ENCODE measurements around the gene TTC7B.

Gene TTC7B

DNA sequence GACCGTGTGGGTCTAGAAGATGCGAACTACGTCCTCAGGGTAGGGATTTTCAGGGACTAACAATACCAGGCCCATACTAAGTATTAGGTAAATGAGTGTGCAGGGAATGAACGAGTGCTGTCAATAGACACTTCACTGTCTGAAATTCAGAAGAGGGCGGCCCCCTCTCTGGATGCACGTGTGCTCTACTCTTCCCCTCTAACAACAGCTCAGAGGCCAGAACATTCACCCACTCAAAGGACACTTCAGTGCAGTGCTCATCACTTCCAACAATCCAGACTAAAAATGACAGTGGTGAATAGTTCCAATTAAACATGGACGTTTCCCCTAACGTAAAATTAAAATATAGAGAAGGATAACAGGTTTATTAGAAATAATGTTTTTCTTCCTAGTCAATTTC is 219.5 kb downstream of the TTC7B start:
- H3K27me3 ChIP-seq (ENCODE audit: insufficient read depth, low read length) = no peaks in the 10 kb centered on the region
- no peaks in the 10 kb centered on the region for H4K20me1 ChIP-seq (ENCODE audit: insufficient read depth, low read length)
- H2AFZ ChIP-seq (ENCODE audit: low read length) = no peak overlapping the region
- H3K27ac ChIP-seq (ENCODE audit: low read depth, low read length, poor library complexity, severe bottlenecking) = no peak overlapping the region
- H3F3A ChIP-seq (ENCODE audit: insufficient read depth, low read length) = no peaks in the 10 kb centered on the region
- H3K9me2 ChIP-seq (ENCODE audit: low read depth, low read length) = no peaks in the 10 kb centered on the region
- H3K9me3 ChIP-seq (ENCODE audit: low read length) = no peaks in the 10 kb centered on the region
- H3K36me3 ChIP-seq (ENCODE audit: insufficient read depth, low read length) = no peaks in the 10 kb centered on the region
- no peaks in the 10 kb centered on the region for H3K4me1 ChIP-seq (ENCODE audit: insufficient read depth, low read length, severe bottlenecking)
- no peak overlapping the region for H3K4me3 ChIP-seq (ENCODE audit: low read depth, low read length, poor library complexity, severe bottlenecking)
- H3K9ac ChIP-seq (ENCODE audit: low read length) = no peak overlapping the region
- TF ChIP-seq, protein P1, sequence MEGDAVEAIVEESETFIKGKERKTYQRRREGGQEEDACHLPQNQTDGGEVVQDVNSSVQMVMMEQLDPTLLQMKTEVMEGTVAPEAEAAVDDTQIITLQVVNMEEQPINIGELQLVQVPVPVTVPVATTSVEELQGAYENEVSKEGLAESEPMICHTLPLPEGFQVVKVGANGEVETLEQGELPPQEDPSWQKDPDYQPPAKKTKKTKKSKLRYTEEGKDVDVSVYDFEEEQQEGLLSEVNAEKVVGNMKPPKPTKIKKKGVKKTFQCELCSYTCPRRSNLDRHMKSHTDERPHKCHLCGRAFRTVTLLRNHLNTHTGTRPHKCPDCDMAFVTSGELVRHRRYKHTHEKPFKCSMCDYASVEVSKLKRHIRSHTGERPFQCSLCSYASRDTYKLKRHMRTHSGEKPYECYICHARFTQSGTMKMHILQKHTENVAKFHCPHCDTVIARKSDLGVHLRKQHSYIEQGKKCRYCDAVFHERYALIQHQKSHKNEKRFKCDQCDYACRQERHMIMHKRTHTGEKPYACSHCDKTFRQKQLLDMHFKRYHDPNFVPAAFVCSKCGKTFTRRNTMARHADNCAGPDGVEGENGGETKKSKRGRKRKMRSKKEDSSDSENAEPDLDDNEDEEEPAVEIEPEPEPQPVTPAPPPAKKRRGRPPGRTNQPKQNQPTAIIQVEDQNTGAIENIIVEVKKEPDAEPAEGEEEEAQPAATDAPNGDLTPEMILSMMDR (IDR thresholded peaks at IDR 0.05; ENCODE audit: low read length) = no peak
- TF ChIP-seq EZH2 (IDR thresholded peaks at IDR 0.05; ENCODE audit: borderline replicate concordance, low read length) = no peak
- H3K4me2 ChIP-seq (ENCODE audit: low read length) = no peak overlapping the region
- no peaks in the 10 kb centered on the region for H3K79me2 ChIP-seq (ENCODE audit: insufficient read depth, low read length)

DNA sequence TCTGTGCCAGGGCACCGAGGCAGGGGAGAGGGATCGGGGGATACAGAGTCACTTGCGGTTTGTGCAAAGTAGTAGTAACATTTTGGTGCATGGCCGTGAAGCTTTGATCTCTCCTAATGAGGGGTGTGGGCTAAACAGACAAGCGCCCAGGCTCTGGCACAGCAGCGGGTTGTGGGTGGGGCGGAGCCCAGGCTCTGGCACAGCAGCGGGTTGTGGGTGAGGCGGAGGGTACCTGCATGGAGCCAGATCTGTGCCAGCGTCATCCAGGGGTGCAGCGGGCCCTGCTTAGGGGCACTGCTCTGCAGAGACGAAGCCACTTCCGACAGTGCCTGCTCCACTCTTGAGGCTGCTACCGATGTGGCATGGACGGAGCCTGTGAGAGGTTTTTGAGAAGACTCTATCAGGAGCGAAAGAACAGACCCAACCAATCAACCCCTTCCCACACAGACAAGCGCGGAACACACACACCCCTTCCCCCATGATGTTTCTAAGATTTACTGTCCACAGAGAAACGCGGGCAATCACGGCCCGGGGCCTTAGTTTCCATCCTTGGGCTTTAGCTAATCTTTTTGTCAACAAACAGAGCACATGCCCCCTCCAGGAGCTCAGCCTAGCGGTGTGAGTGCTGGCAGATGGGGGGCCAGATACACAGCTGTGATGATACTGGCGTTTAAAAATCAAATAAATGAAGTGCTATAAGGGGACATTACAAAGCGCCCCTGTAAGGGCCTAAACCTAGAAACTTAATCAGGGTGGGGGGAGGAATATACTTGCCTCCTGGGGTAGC is 222.8 kb downstream of the TTC7B start:
- Histone ChIP-seq H3K4me1 (ENCODE audit: insufficient read depth, low read length, severe bottlenecking) (no peaks in the 10 kb centered on the region), H3K36me3 (ENCODE audit: insufficient read depth, low read length) (no peaks in the 10 kb centered on the region), H3K4me3 (ENCODE audit: low read depth, low read length, poor library complexity, severe bottlenecking) (no peak overlapping the region), H3F3A (ENCODE audit: insufficient read depth, low read length) (no peaks in the 10 kb centered on the region), H3K27me3 (ENCODE audit: insufficient read depth, low read length) (no peaks in the 10 kb centered on the region), H3K9me3 (ENCODE audit: low read length) (no peaks in the 10 kb centered on the region), H3K4me2 (ENCODE audit: low read length) (no peak overlapping the region), H3K27ac (ENCODE audit: low read depth, low read length, poor library complexity, severe bottlenecking) (no peak overlapping the region), H4K20me1 (ENCODE audit: insufficient read depth, low read length) (no peaks in the 10 kb centered on the region), H3K9ac (ENCODE audit: low read length) (no peak overlapping the region), H2AFZ (ENCODE audit: low read length) (no peak overlapping the region), H3K79me2 (ENCODE audit: insufficient read depth, low read length) (no peaks in the 10 kb centered on the region), H3K9me2 (ENCODE audit: low read depth, low read length) (no peaks in the 10 kb centered on the region)
- TF ChIP-seq, protein P1 (IDR thresholded peaks at IDR 0.05; ENCODE audit: low read length) = no peak
- TF ChIP-seq EZH2 (IDR thresholded peaks at IDR 0.05; ENCODE audit: borderline replicate concordance, low read length) = no peak

DNA sequence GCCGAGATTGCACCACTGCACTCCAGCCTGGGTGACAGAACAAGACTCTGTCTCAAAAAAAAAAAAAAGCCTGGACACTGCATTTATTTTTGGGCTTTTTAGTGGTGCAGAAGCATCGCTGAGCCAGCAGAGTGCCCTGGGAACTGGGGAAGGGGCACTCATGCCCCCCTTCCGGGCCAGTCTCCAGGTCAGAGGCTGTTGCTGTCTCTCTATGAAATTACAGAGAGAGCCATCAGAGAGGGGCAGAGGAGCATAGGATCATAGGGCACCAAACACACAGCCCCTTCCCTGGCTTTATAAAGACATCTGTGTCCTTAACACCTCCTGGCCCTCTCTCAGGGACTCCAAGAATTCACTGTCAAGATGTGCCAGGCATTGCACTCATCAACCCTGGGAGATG is 223.6 kb downstream of the TTC7B start:
- no peak overlapping the region for H3K9ac ChIP-seq (ENCODE audit: low read length)
- no peaks in the 10 kb centered on the region for H3K27me3 ChIP-seq (ENCODE audit: insufficient read depth, low read length)
- no peaks in the 10 kb centered on the region for H3K36me3 ChIP-seq (ENCODE audit: insufficient read depth, low read length)
- no peaks in the 10 kb centered on the region for H3K9me2 ChIP-seq (ENCODE audit: low read depth, low read length)
- no peaks in the 10 kb centered on the region for H4K20me1 ChIP-seq (ENCODE audit: insufficient read depth, low read length)
- no peaks in the 10 kb centered on the region for H3K9me3 ChIP-seq (ENCODE audit: low read length)
- no peak overlapping the region for H3K4me2 ChIP-seq (ENCODE audit: low read length)
- H2AFZ ChIP-seq (ENCODE audit: low read length) = no peak overlapping the region
- H3F3A ChIP-seq (ENCODE audit: insufficient read depth, low read length) = no peaks in the 10 kb centered on the region
- H3K27ac ChIP-seq (ENCODE audit: low read depth, low read length, poor library complexity, severe bottlenecking) = no peak overlapping the region
- H3K4me3 ChIP-seq (ENCODE audit: low read depth, low read length, poor library complexity, severe bottlenecking) = no peak overlapping the region
- H3K79me2 ChIP-seq (ENCODE audit: insufficient read depth, low read length) = no peaks in the 10 kb centered on the region
- no peaks in the 10 kb centered on the region for H3K4me1 ChIP-seq (ENCODE audit: insufficient read depth, low read length, severe bottlenecking)
- no peak for TF ChIP-seq EZH2 (IDR thresholded peaks at IDR 0.05; ENCODE audit: borderline replicate concordance, low read length)
- TF ChIP-seq, protein P1 (IDR thresholded peaks at IDR 0.05; ENCODE audit: low read length) = no peak
